ENCODE measurements around the gene SKAP2. TPM values are rescaled to one million over a fixed set of nuclear protein-coding genes. Genes with fewer than 3 reads are reported as not detected.

The SKAP2 gene
- total RNA-seq, 1 experiment from 2014 or later: 3.2 TPM

GRCh38 chr7:26691406-26691805 is 173.0 kb downstream of the SKAP2 start:
- no peak for DNase-seq
- no peaks in the 10 kb centered on the region for H3K27me3 ChIP-seq (ENCODE audit: insufficient read depth, low read length)
- H2BK5ac ChIP-seq (ENCODE audit: insufficient read length, low read length): no peak overlapping the region
- no peak overlapping the region for H4K8ac ChIP-seq (replicated peaks; ENCODE audit: insufficient read length, low read depth, low read length)
- no peak overlapping the region for H3K23ac ChIP-seq (ENCODE audit: insufficient read length, low read depth, low read length)
- no peaks in the 10 kb centered on the region for H3K36me3 Mint-ChIP-seq (ENCODE audit: insufficient read depth in 1 of 3, low read depth in 3 of 3)
- H3K4me3 Mint-ChIP-seq: no peak overlapping the region
- H4K5ac ChIP-seq (ENCODE audit: insufficient read length, low read depth, low read length): no peak overlapping the region
- WGBS (ENCODE audit: extremely low coverage, insufficient read length, low lambda C conversion rate): no CpG with 5 or more reads among the region's 2 CpGs
- no peak overlapping the region for H2AFZ ChIP-seq (ENCODE audit: low read length)
- H3K4me2 ChIP-seq (ENCODE audit: insufficient read depth, insufficient read length, low read length): no peak overlapping the region
- no peak overlapping the region for H2AK5ac ChIP-seq (ENCODE audit: insufficient read length, low read length)
- no peaks in the 10 kb centered on the region for H3K9me3 Mint-ChIP-seq
- no peaks in the 10 kb centered on the region for H3K4me1 ChIP-seq (ENCODE audit: insufficient read depth, low read length)
- no peak overlapping the region for H3K4ac ChIP-seq (ENCODE audit: low read depth, low read length)
- H4K20me1 ChIP-seq (ENCODE audit: control insufficient read depth, insufficient read depth, insufficient read length): no peaks in the 10 kb centered on the region
- no peak overlapping the region for H3K9ac ChIP-seq (ENCODE audit: extremely low read depth, insufficient read length, low read length)
- H3K9me3 ChIP-seq (ENCODE audit: control insufficient read depth, low read depth, low read length): no peaks in the 10 kb centered on the region
- no peak overlapping the region for H4K91ac ChIP-seq (ENCODE audit: insufficient read length, low read depth, low read length)
- no peak overlapping the region for H3K27ac ChIP-seq (ENCODE audit: insufficient read length, low read depth, low read length)
- H2BK20ac ChIP-seq (ENCODE audit: low read depth, low read length, poor library complexity, severe bottlenecking): no peak overlapping the region
- peaks cover 18 to 19% of the 10 kb centered on the region in 2 experiments for H3K4me1 Mint-ChIP-seq
- TF ChIP-seq, protein P1, sequence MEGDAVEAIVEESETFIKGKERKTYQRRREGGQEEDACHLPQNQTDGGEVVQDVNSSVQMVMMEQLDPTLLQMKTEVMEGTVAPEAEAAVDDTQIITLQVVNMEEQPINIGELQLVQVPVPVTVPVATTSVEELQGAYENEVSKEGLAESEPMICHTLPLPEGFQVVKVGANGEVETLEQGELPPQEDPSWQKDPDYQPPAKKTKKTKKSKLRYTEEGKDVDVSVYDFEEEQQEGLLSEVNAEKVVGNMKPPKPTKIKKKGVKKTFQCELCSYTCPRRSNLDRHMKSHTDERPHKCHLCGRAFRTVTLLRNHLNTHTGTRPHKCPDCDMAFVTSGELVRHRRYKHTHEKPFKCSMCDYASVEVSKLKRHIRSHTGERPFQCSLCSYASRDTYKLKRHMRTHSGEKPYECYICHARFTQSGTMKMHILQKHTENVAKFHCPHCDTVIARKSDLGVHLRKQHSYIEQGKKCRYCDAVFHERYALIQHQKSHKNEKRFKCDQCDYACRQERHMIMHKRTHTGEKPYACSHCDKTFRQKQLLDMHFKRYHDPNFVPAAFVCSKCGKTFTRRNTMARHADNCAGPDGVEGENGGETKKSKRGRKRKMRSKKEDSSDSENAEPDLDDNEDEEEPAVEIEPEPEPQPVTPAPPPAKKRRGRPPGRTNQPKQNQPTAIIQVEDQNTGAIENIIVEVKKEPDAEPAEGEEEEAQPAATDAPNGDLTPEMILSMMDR (conservative IDR thresholded peaks at IDR 0.05): no peak
- H3K56ac ChIP-seq (ENCODE audit: insufficient read length, low read depth, low read length): no peak overlapping the region
- H2BK120ac ChIP-seq (ENCODE audit: low read depth, low read length, poor library complexity, severe bottlenecking): no peak overlapping the region
- H2BK15ac ChIP-seq (ENCODE audit: low read depth, low read length): no peak overlapping the region
- no peaks in the 10 kb centered on the region for H3K79me2 ChIP-seq (ENCODE audit: insufficient read depth, low read length)
- H2BK12ac ChIP-seq (ENCODE audit: insufficient read length, low read depth, low read length): no peak overlapping the region
- H3K79me1 ChIP-seq (ENCODE audit: insufficient read depth, low read depth, low read length, poor library complexity, severe bottlenecking): no peaks in the 10 kb centered on the region
- no peak overlapping the region for H3K14ac ChIP-seq (ENCODE audit: insufficient read depth, low read length)
- H3K23me2 ChIP-seq (ENCODE audit: insufficient read length, low read depth, low read length, poor library complexity, severe bottlenecking): no peaks in the 10 kb centered on the region
- no peak overlapping the region for H3K18ac ChIP-seq (ENCODE audit: insufficient read length, low read depth, low read length)
- no peaks in the 10 kb centered on the region; the same call in 1 of the 2 replicates for H3K27me3 Mint-ChIP-seq (ENCODE audit: low read depth)
- no peak overlapping the region for H3T11ph ChIP-seq (ENCODE audit: low read length)
- H3K27ac Mint-ChIP-seq: no peak overlapping the region

Data from H9 (cell line).